H1 (cell line): ENCODE results near the gene HAO1. TPM values are rescaled to one million over a fixed set of nuclear protein-coding genes. Genes with fewer than 3 reads are reported as not detected.

Source experiments
- CTCF ChIA-PET: fragments of 300-600 bp; sonication (Branson Sonifier 250); formaldehyde crosslinking; loops from one replicate; lab custom pipeline; 2021; ENCODE audit not compliant: partially characterized antibody; lab: Charles Lee
- POLR2A ChIA-PET: fragments of 300-600 bp; sonication (Branson Sonifier 250); formaldehyde crosslinking; loops from one replicate; lab custom pipeline; 2021; ENCODE audit warnings: inconsistent platforms; ENCODE audit not compliant: partially characterized antibody; lab: Charles Lee
- DNase-seq, 2 experiments: peaks; one replicate each; pipeline versions ENCODE4 v3.0.0 to v3.0.0-alpha.2; 2010 to 2022; ENCODE audit warnings: low spot score in 2 of 2, low read depth in 1 of 2, mixed read lengths in 1 of 2
- FAIRE-seq: peaks from 2 replicates; lab custom pipeline; 2011; peaks lifted over from hg19 to GRCh38; lab: Jason Lieb, UNC
- H2AFZ ChIP-seq: 2 replicates; pipeline ENCODE4 v1.8.1; 2012; ENCODE audit warnings: low read length, inconsistent platforms
- H2AK5ac ChIP-seq: 2 replicates; pipeline ENCODE4 v1.6.1; 2013; ENCODE audit warnings: low read depth, low read length
- H2BK120ac ChIP-seq: replicated peaks from 2 replicates; pipeline ENCODE3; 2013; ENCODE audit warnings: low read depth, low read length, inconsistent platforms
- H2BK12ac ChIP-seq: 2 replicates; pipeline ENCODE4 v1.6.1; 2013; ENCODE audit warnings: low read depth, low read length
- H2BK15ac ChIP-seq: 2 replicates; pipeline ENCODE4 v1.6.1; 2013; ENCODE audit warnings: low read length
- H2BK20ac ChIP-seq: 2 replicates; pipeline ENCODE4 v1.6.1; 2013; ENCODE audit warnings: low read length
- H2BK5ac ChIP-seq: 2 replicates; pipeline ENCODE4 v1.6.1; 2013; ENCODE audit warnings: low read depth, low read length
- H3K14ac ChIP-seq: 2 replicates; pipeline ENCODE4 v1.6.1; 2013; ENCODE audit warnings: inconsistent platforms; ENCODE audit not compliant: insufficient read length
- H3K18ac ChIP-seq: 2 replicates; pipeline ENCODE4 v1.6.1; 2013; ENCODE audit warnings: low read length; ENCODE audit errors: extremely low read depth
- H3K23ac ChIP-seq: 2 replicates; pipeline ENCODE4 v1.6.1; 2013; ENCODE audit warnings: inconsistent platforms; ENCODE audit not compliant: insufficient read length
- H3K23me2 ChIP-seq: 2 replicates; pipeline ENCODE4 v1.6.1; 2013; ENCODE audit warnings: low read depth, low read length
- H3K27ac ChIP-seq: 2 replicates; pipeline ENCODE4 v1.6.1; 2011; ENCODE audit warnings: low read depth, low read length, inconsistent platforms
- H3K27me3 ChIP-seq, 4 experiments: replicated peaks in 1 of 4; 1 replicate in 1 of 4; 2 replicates in 3 of 4; pipeline versions ENCODE4 v1.6.1 to v1.8.1; 2011 to 2013; ENCODE audit warnings: low read length in 3 of 4, mild to moderate bottlenecking in 3 of 4, inconsistent platforms in 2 of 4, mixed read lengths in 2 of 4, moderate library complexity in 1 of 4; ENCODE audit not compliant: control insufficient read depth in 3 of 4, insufficient read depth in 3 of 4; ENCODE audit errors: extremely low read depth in 1 of 4
- H3K36me3 ChIP-seq, 4 experiments: 2 replicates each; pipeline versions ENCODE4 v1.6.1 to v1.8.1; 2011 to 2013; ENCODE audit warnings: mild to moderate bottlenecking in 4 of 4, low read length in 3 of 4, moderate library complexity in 2 of 4, control low read depth in 1 of 4, inconsistent platforms in 1 of 4; ENCODE audit not compliant: insufficient read depth in 4 of 4, control insufficient read depth in 2 of 4
- H3K4ac ChIP-seq: replicated peaks from 2 replicates; pipeline ENCODE3; 2013; ENCODE audit warnings: low read length, low read depth, mixed read lengths, inconsistent platforms; ENCODE audit not compliant: insufficient read length
- H3K4me1 ChIP-seq, 4 experiments: replicated peaks in 1 of 4; 1 replicate in 1 of 4; 2 replicates in 3 of 4; pipeline versions ENCODE4 v1.6.1 to v1.8.1; 2011 to 2013; ENCODE audit warnings: low read length in 3 of 4, inconsistent platforms in 2 of 4, mixed read lengths in 1 of 4; ENCODE audit not compliant: insufficient read depth in 4 of 4, control insufficient read depth in 3 of 4
- H3K4me2 ChIP-seq, 2 experiments: 2 replicates each; pipeline versions ENCODE4 v1.6.1 to v1.8.1; 2011 to 2013; ENCODE audit warnings: low read depth in 2 of 2, low read length in 2 of 2, control low read depth in 1 of 2, inconsistent platforms in 1 of 2, mild to moderate bottlenecking in 1 of 2; ENCODE audit not compliant: insufficient read depth in 1 of 2
- H3K4me3 ChIP-seq, 4 experiments: fragments of 200-600, 300-600 bp in 1 of 4; sonication (generic), shearing (Covaris generic), sonication (Bioruptor Twin) in 1 of 4; 2 replicates each; pipeline versions ENCODE4 v1.5.1 to v1.8.1; 2011 to 2016; ENCODE audit warnings: low read length in 4 of 4, low read depth in 3 of 4, control low read depth in 2 of 4, inconsistent platforms in 2 of 4, mild to moderate bottlenecking in 2 of 4, mixed read lengths in 1 of 4, moderate library complexity in 1 of 4; ENCODE audit not compliant: insufficient read depth in 2 of 4; ENCODE audit errors: extremely low read depth in 1 of 4
- H3K56ac ChIP-seq: replicated peaks from 2 replicates; pipeline ENCODE3; 2013; ENCODE audit warnings: low read depth, mild to moderate bottlenecking, mixed read lengths, low read length, inconsistent platforms; ENCODE audit not compliant: insufficient read length
- H3K79me1 ChIP-seq: 2 replicates; pipeline ENCODE4 v1.6.1; 2013; ENCODE audit warnings: low read depth, low read length, control low read depth
- H3K79me2 ChIP-seq, 2 experiments: 2 replicates each; pipeline versions ENCODE4 v1.6.1 to v1.8.1; 2012 to 2013; ENCODE audit warnings: low read length in 2 of 2, mild to moderate bottlenecking in 2 of 2, inconsistent platforms in 1 of 2; ENCODE audit not compliant: insufficient read depth in 2 of 2, control insufficient read depth in 1 of 2
- H3K9ac ChIP-seq, 4 experiments: replicated peaks in 1 of 4; 1 replicate in 1 of 4; 2 replicates in 3 of 4; pipeline versions ENCODE4 v1.6.1 to v1.8.1; 2011 to 2013; ENCODE audit warnings: low read depth in 3 of 4, low read length in 3 of 4, control low read depth in 2 of 4, mild to moderate bottlenecking in 2 of 4, moderate library complexity in 2 of 4, inconsistent platforms in 1 of 4; ENCODE audit errors: extremely low read depth in 1 of 4
- H3K9me3 ChIP-seq, 2 experiments: 2 replicates each; pipeline versions ENCODE4 v1.6.1 to v1.8.1; 2012 to 2013; ENCODE audit warnings: mild to moderate bottlenecking in 2 of 2, moderate library complexity in 2 of 2, control low read depth in 1 of 2, inconsistent platforms in 1 of 2, low read depth in 1 of 2, low read length in 1 of 2, mixed read lengths in 1 of 2; ENCODE audit not compliant: insufficient read depth in 2 of 2
- H4K20me1 ChIP-seq, 2 experiments: replicated peaks in 1 of 2; 2 replicates each; pipeline versions ENCODE3 to v1.8.1; 2011 to 2013; ENCODE audit warnings: inconsistent platforms in 2 of 2, low read length in 2 of 2, mild to moderate bottlenecking in 1 of 2; ENCODE audit not compliant: insufficient read depth in 2 of 2, control insufficient read depth in 1 of 2
- H4K5ac ChIP-seq: 2 replicates; pipeline ENCODE4 v1.6.1; 2013; ENCODE audit warnings: low read length, low read depth, mixed read lengths, inconsistent platforms; ENCODE audit not compliant: insufficient read length
- H4K8ac ChIP-seq: 2 replicates; pipeline ENCODE4 v1.8.0; 2013; ENCODE audit warnings: mild to moderate bottlenecking, moderate library complexity, low read length, inconsistent platforms; ENCODE audit not compliant: insufficient read depth; ENCODE audit errors: extremely low read depth
- H4K91ac ChIP-seq: replicated peaks from 2 replicates; pipeline ENCODE3; 2013; ENCODE audit warnings: low read length, mixed read lengths, inconsistent platforms; ENCODE audit not compliant: insufficient read length
- BRCA1 ChIP-seq: IDR thresholded peaks from 2 replicates; pipeline ENCODE4 v1.6.1; 2012; ENCODE audit warnings: low read depth, low read length, improper control_type of control experiment
- GABPA ChIP-seq: IDR thresholded peaks from 2 replicates; pipeline ENCODE4 v1.6.1; 2011; ENCODE audit warnings: mild to moderate bottlenecking, low read length, moderate library complexity, borderline replicate concordance; ENCODE audit not compliant: insufficient read depth
- MAFK ChIP-seq: IDR thresholded peaks from 2 replicates; pipeline ENCODE4 v1.6.1; 2012; ENCODE audit warnings: low read depth, mild to moderate bottlenecking, improper control_type of control experiment, low read length
- RXRA ChIP-seq: IDR thresholded peaks from 2 replicates; pipeline ENCODE4 v1.6.1; 2011; ENCODE audit warnings: low read depth, mild to moderate bottlenecking, low read length, moderate library complexity; ENCODE audit not compliant: insufficient read depth
- YY1 ChIP-seq: IDR thresholded peaks from 2 replicates; pipeline ENCODE4 v1.6.1; 2011; ENCODE audit warnings: low read depth, mild to moderate bottlenecking, low read length
- WGBS, 2 experiments: shearing (Covaris generic) in 1 of 2; methylation state at CpG; one replicate each; pipeline versions ENCODE4 v1.1.6 to v1.1.7; 2013 to 2015; ENCODE audit warnings: low lambda C conversion rate in 2 of 2, mixed read lengths in 2 of 2, inconsistent platforms in 1 of 2, low coverage in 1 of 2, missing lambda C conversion rate in 1 of 2; ENCODE audit not compliant: insufficient replicate concordance in 2 of 2, insufficient coverage in 1 of 2, insufficient read length in 1 of 2; ENCODE audit errors: extremely low coverage in 1 of 2, missing lambda C conversion rate in 1 of 2; 5-methylcytosine and 5-hydroxymethylcytosine counted together
- polyA plus RNA-seq, 7 experiments: library from polyadenylated mRNA; depleted of rRNA in 3 of 7; stranded (reverse) in 5 of 7; unstranded in 2 of 7; fragments of >200 nt in 5 of 7; fragments of 200-250 nt in 2 of 7; gene quantifications; 1 replicate in 5 of 7; 2 replicates in 1 of 7; 4 replicates in 1 of 7; pipeline versions ENCODE4 v1.2.1 to v1.2.3, GENCODE V29; 2011 to 2013; ENCODE audit warnings: missing spikeins in 2 of 7, mixed read lengths in 2 of 7
- total RNA-seq: library from RNA; stranded (reverse); fragmentation: NEBNext Ultra II Directional; extraction: Animal tissue kit (Norgen Biotek cat#: 25700); gene quantifications from 2 replicates; pipeline ENCODE4 v1.2.1, GENCODE V29; 2021

Gene HAO1
- total and polyA plus RNA-seq, 2 of the 8 experiments (the other 6 are each of a cell fraction or from before 2014, with no cell fraction given), result not detected

DNA sequence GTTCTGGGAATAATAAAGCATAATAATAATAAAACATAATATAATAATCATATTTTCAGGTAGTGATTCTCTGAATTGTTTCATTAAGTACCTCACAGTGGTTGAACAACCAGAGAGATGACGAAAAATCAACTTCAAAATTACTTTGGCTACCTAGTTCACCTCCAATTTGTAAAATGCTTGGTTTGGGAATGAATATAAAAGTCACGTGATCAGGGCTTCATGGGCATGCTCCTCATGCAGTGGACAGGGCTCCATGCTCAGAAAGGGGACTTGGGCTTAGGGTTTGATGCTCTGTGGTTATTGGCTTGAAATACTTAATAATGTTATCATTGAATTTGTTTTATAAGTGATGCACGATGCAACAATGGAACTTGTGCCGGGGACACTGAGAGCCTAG is 58.2 kb downstream of the HAO1 start:
- H3K27me3 ChIP-seq, result no peaks in the 10 kb centered on the region
- 87% methylated on average over 4 of the region's 4 CpGs; no CpG with 5 or more reads in 1 of the 2 experiments for WGBS, 2 experiments
- no peaks in the 10 kb centered on the region for H3K23me2 ChIP-seq
- no peak overlapping the region for H3K4ac ChIP-seq
- H4K91ac ChIP-seq, result no peak overlapping the region
- H3K14ac ChIP-seq, result no peak overlapping the region
- no peak overlapping the region for H2BK120ac ChIP-seq
- H4K5ac ChIP-seq, result no peak overlapping the region
- no peak overlapping the region for H3K18ac ChIP-seq
- H2AK5ac ChIP-seq, result no peak overlapping the region
- H3K36me3 ChIP-seq, result no peaks in the 10 kb centered on the region
- no peak overlapping the region for H2BK5ac ChIP-seq
- no peak overlapping the region for H3K9ac ChIP-seq
- no peak overlapping the region for H2BK12ac ChIP-seq
- POLR2A ChIA-PET, result no interaction called here
- H3K4me3 ChIP-seq, result no peak overlapping the region
- H2AFZ ChIP-seq, result no peak overlapping the region
- no peaks in the 10 kb centered on the region for H4K20me1 ChIP-seq
- H2BK15ac ChIP-seq, result no peak overlapping the region
- H3K9me3 ChIP-seq, result no peaks in the 10 kb centered on the region
- H3K23ac ChIP-seq, result no peak overlapping the region
- FAIRE-seq (no peak), DNase-seq (no peak)
- CTCF ChIA-PET, result interaction anchor here (0.6 kb wide), 1 partner anchor 107 kb away, joined by 3 read pairs; no protein-coding TSS in a partner anchor
- no peak overlapping the region for H2BK20ac ChIP-seq
- H3K79me2 ChIP-seq, result no peaks in the 10 kb centered on the region
- no peaks in the 10 kb centered on the region for H3K79me1 ChIP-seq
- H4K8ac ChIP-seq, result no peak overlapping the region
- H3K4me2 ChIP-seq, result no peak overlapping the region
- H3K27ac ChIP-seq, result no peak overlapping the region
- no peaks in the 10 kb centered on the region for H3K4me1 ChIP-seq
- TF ChIP-seq MAFK (no peak), RXRA (no peak), YY1 (no peak), BRCA1 (no peak), GABPA (no peak)
- H3K56ac ChIP-seq, result no peak overlapping the region
